Bronchial epithelial cell (primary cell): ENCODE data around the gene TREX2. TPM values are rescaled to one million over a fixed set of nuclear protein-coding genes. Genes with fewer than 3 reads are reported as not detected.
A peak's percentile ranks its signal among the peaks of the same experiment; 100 is the strongest.

ENCODE experiments used
- DNase-seq: peaks from one replicate; pipeline ENCODE4 v3.0.0-alpha.2; 2010; ENCODE audit warnings: low read depth
- FAIRE-seq: peaks from 2 replicates; lab custom pipeline; 2011; peaks lifted over from hg19 to GRCh38; lab: Jason Lieb, UNC
- H3K27me3 ChIP-seq: 2 replicates; pipeline ENCODE4 v1.5.1; 2011; ENCODE audit warnings: low read length; ENCODE audit not compliant: control insufficient read depth, insufficient read depth
- H3K36me3 ChIP-seq: 2 replicates; pipeline ENCODE4 v1.5.1; 2011; ENCODE audit warnings: low read length; ENCODE audit not compliant: control insufficient read depth, insufficient read depth
- H3K4me3 ChIP-seq: 2 replicates; pipeline ENCODE4 v1.5.1; 2011; ENCODE audit warnings: mild to moderate bottlenecking, low read depth, low read length, control low read depth
- total RNA-seq: library from RNA; depleted of rRNA; stranded (reverse); fragments of >200 nt; gene quantifications from 2 replicates; pipeline ENCODE4 v1.2.1, GENCODE V29; 2014
- TF ChIP-seq, protein P1 (sequence below): IDR thresholded peaks from 2 replicates; pipeline ENCODE4 v1.5.1; 2011; ENCODE audit warnings: mild to moderate bottlenecking, moderate library complexity, low read length, control low read depth, inconsistent platforms; ENCODE audit not compliant: insufficient read depth, severe bottlenecking

TREX2 gene
- total RNA-seq, 1 donor from 2014 or later, result 5.5 TPM

GRCh38 chrX:153450114-153450948 lies 4.5 kb upstream of the TREX2 start:
- TF ChIP-seq, protein P1, sequence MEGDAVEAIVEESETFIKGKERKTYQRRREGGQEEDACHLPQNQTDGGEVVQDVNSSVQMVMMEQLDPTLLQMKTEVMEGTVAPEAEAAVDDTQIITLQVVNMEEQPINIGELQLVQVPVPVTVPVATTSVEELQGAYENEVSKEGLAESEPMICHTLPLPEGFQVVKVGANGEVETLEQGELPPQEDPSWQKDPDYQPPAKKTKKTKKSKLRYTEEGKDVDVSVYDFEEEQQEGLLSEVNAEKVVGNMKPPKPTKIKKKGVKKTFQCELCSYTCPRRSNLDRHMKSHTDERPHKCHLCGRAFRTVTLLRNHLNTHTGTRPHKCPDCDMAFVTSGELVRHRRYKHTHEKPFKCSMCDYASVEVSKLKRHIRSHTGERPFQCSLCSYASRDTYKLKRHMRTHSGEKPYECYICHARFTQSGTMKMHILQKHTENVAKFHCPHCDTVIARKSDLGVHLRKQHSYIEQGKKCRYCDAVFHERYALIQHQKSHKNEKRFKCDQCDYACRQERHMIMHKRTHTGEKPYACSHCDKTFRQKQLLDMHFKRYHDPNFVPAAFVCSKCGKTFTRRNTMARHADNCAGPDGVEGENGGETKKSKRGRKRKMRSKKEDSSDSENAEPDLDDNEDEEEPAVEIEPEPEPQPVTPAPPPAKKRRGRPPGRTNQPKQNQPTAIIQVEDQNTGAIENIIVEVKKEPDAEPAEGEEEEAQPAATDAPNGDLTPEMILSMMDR, result no peak
- Histone ChIP-seq H3K27me3 (no peaks in the 10 kb centered on the region), H3K4me3 (no peak overlapping the region), H3K36me3 (no peaks in the 10 kb centered on the region)
- FAIRE-seq, result no peak
- DNase-seq, result no peak

- TF ChIP-seq, protein P1, result no peak
- Histone ChIP-seq H3K27me3 (no peaks in the 10 kb centered on the region), H3K36me3 (no peaks in the 10 kb centered on the region), H3K4me3 (no peak overlapping the region)
- FAIRE-seq (peak; percentile 55), DNase-seq (no peak)
Observed at GRCh38 chrX:153449368-153450113, 3.7 kb upstream of the TREX2 start.

- Histone ChIP-seq H3K36me3 (no peaks in the 10 kb centered on the region), H3K4me3 (no peak overlapping the region), H3K27me3 (no peaks in the 10 kb centered on the region)
- FAIRE-seq, result no peak
- no peak for DNase-seq
- TF ChIP-seq, protein P1, result no peak
Observed at GRCh38 chrX:153448556-153449367, 2.9 kb upstream of the TREX2 start.

GRCh38 chrX:153447581-153447960 lies 1.7 kb upstream of the TREX2 start:
- H3K36me3 ChIP-seq, result no peaks in the 10 kb centered on the region
- FAIRE-seq (no peak), DNase-seq (no peak)
- no peaks in the 10 kb centered on the region for H3K27me3 ChIP-seq
- TF ChIP-seq, protein P1, result no peak
- H3K4me3 ChIP-seq, result no peak overlapping the region

GRCh38 chrX:153446950-153447580 lies 1.2 kb upstream of the TREX2 start:
- TF ChIP-seq, protein P1, result no peak
- no peaks in the 10 kb centered on the region for H3K36me3 ChIP-seq
- no peaks in the 10 kb centered on the region for H3K27me3 ChIP-seq
- DNase-seq (no peak), FAIRE-seq (no peak)
- H3K4me3 ChIP-seq, result no peak overlapping the region
